Activated T-cell treated with anti-CD3 and anti-CD28 coated beads, Interleukin-2, amount 50 U/mL, for 1 hour (primary cell): ENCODE measurements around the gene RCBTB2.

Experiments
- DNase-seq: peaks from one replicate; pipeline ENCODE4 v3.0.0-alpha.2; 2020

RCBTB2 gene

GRCh38 chr13:48527955-48528354, 4.9 kb downstream of the RCBTB2 start:
- no peak for DNase-seq

DNA sequence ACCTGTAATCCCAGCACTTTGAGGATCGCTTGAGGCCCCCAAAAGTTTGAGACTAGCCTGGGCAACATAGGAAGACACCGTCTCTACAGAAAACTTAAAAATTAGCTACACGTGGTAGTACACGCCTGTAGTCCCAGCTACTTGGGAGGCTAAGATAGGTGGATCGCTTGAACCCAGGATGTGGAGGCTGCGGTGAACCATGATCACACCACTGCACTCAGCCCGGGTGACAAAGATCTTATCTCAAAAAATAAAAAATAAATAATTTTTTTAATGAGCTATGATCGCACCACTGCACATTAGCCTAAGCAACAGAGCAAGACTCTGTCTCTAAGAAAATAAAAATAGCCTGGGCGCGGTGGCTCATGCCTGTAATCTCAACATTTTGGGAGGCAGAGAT, 6.6 kb downstream of the RCBTB2 start:
- DNase-seq, result no peak

DNA sequence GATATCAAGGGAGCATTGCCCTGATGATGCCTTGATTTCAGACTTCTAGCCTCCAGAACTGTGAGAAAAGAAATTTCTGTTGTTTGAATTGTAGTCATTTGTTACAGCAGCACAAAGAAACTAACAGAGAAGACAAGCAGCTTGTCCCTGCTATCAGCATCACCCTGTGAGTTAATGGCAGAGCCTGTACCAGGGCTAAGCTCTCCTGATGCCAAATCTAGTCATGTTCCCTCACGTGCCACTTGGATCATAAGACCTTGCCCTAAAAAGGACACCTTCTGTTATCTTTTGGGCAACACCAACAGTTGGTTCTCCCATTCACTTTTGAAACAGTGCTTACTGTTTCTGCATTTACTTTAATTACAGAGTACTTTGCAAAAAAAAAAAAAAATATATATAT, 14.8 kb downstream of the RCBTB2 start:
- no peak for DNase-seq

DNA sequence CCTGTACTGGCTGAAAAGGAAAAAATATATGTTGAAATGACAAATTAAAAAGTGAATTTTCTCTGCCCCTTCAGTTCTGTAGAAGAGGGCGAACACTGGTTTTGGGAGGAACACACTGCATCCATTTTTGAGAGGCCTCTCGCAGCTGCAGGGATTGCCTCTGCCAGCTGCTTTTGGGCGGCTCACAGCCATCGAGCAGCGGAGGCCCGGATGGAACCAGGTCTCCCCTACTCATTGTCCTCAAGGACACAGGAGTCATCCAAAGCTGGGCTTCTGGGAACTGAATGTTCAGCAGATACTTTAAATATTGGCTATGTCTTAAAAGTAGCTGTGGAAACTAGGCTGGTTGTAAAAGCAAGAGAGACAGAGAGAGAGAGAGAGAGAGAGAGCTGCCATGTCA, 17.1 kb downstream of the RCBTB2 start:
- no peak for DNase-seq

DNA sequence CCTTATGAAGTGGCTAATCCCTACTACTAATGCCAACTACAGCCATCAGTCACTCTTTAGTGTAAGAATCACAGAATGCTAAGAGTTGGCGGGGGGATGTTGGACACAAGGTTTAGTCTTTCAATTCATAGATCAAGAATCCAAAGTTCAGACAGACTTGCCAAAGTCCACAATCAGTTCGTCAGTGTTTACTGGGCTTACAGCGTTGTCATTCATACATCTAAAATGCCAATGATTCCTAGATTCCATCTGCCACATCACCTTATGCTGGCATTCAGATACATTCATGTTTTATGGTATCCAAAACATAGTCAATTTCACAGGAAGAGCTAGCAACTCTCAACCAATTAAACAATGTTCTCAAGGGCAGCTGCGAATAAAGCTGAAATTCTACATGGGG, 18.1 kb downstream of the RCBTB2 start:
- DNase-seq, result no peak

DNA sequence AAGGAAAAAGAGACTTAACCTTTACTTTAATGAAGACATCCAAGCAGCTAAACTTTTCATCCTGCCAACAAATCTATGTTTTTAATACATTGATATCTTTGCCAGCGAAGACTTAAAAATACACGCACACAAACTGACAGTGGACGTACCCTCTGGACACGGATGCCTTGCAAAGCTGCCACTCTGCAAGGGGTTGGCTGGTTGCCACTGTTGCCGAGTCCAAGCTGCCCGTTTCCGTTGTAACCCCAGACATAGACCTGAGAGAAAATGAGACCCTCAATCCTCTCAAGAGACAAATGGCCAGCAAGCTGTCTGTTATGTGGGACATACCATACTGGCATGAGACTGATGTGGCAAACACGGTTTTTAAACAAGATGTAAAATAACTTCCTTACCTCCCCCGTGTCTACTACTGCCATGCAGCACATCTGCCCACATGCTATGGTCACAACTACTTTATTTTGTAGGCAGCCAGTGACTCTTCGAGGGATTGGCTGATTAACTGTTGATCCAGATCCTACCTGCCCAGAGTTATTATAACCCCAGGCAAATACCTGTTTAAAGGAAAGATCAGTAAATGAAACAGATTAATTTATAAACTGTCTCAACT, 21.2 kb downstream of the RCBTB2 start:
- no peak for DNase-seq

GRCh38 chr13:48510698-48511097, 22.2 kb downstream of the RCBTB2 start:
- DNase-seq, result no peak

DNA sequence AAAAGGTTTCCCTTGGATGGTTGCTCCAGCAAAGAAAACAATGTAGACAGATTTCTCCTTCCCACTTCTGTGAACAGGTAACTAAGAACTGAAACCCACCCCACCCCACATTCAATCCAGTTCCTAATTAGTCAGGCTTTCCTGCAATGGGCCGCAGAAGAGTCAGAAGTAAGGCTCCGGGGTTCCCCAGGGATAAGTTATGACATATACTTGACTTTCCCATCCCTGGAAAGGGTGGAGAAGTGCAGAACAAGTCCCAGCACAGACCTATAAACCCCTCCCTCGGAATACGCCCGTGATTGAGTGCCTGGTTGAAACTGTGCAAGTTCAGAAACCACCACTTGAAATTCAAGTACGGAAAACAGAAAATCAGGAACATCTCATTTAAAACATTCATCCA, 24.9 kb downstream of the RCBTB2 start:
- no peak for DNase-seq

- no peak for DNase-seq
These were observed 25.9 kb downstream of the RCBTB2 start for GRCh38 chr13:48507021-48507420.

DNA sequence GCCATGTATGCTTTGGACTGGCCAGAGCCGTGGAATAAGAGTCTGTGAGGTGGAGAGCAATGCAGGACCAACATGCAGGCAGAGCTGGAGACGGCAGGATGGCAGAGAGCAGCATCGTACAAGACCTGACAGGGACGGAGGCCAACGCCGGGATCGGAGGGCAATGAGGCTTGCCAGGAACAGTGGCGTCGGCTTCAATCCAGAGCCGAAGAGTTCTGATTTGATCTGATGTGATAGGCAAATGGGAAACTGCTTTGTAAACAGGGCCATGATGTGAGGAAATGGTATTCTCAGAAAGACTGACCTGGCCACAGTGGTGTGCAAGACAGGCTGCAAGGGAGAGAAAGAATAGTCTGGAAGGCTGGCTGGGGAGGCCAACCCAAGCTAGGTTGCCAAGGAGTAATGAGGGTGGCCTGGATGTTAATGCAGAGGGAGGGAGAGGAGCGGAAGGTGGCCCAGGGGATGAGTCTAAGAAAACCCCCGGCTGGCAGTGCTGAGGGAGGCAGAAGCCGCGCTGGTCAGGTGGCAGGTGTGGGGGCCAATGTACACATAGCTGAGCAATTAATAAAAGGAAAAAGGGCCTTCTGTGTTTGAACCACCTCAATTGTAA, 26.7 kb downstream of the RCBTB2 start:
- no peak for DNase-seq

GRCh38 chr13:48505597-48506091, 27.2 kb downstream of the RCBTB2 start:
- DNase-seq, result peak; percentile 48

GRCh38 chr13:48505012-48505411, 27.9 kb downstream of the RCBTB2 start:
- DNase-seq, result no peak

- DNase-seq, result no peak
These were observed 28.3 kb downstream of the RCBTB2 start for GRCh38 chr13:48504606-48505005.

DNA sequence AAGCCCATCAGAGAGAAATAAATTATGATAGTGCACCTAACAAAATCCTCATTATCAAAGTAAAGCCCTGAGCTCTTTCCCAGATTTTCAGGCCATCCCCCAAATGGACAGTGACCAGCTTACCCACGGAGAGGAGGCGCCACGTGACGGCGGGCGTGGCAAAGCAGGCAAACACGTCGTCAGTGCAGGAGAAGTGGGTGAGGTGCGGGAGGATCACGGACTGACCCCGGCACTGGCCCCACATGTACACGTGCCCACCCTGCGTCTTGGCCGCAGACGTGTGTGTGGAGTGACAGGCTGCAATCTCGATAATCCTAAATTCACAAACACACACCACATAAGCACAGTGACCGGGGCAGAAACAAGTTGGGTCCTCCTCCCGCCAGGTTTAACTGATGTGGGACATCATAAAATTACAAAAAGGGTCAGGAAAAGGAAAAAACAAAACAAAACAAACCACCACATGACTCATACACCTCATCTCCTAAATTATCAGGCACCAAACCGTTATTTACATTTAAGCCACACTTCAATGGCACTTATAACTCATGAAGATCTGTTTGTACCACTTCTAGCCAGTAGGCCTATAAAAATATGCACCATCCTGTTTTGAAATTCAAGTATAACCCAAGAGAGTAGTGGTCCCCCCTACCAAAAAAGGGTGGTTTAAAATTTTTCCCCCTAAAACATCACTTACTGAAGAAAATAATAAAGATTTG, 30.1 kb downstream of the RCBTB2 start:
- no peak for DNase-seq

- DNase-seq, result no peak
These were observed 31.2 kb downstream of the RCBTB2 start for GRCh38 chr13:48501705-48502104.

GRCh38 chr13:48500652-48501197, 32.2 kb downstream of the RCBTB2 start:
- DNase-seq, result no peak

- DNase-seq, result no peak
These were observed 35.2 kb downstream of the RCBTB2 start for GRCh38 chr13:48497669-48498068.

DNA sequence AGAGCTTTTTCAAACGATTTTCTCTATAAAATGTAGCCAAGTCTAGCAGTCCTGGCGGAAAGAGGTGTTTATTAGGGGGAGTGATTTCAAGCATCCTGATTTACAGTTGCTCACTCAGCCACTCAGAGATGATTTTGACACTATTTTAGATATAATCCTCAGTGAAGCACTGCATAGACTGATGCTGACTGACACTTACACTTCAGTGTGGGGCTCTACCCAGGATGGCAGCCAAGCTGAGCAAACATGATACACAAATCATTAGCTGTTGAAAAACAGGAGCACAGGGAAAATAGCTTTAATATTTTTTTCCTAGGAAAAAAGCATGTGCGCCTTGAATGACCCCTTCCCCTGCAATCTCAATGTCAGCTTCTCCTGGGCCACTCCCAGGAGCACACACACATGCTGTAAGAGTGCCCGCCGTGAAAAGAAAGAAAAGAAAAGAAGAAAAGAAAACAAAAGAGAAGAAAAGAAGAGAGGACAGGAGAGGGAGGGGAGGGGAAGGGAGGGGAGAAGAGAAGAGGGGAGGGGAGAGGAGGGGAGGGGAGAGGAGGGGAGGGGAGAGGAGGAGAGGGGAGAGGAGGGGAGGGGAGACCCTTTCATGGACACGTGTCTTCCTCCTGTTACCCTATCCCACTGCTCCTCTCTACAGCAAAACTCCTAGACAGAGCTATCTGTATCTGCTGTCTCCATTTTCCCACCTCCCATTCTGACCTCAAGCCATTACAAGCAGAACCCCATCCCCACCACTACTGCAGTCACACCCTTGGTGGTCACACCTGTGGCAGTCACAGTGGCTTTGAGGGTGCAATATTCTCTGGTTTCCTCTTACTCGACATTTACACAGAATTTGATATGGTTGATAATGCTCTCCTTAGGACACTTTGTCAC, 36.4 kb downstream of the RCBTB2 start:
- no peak for DNase-seq

DNA sequence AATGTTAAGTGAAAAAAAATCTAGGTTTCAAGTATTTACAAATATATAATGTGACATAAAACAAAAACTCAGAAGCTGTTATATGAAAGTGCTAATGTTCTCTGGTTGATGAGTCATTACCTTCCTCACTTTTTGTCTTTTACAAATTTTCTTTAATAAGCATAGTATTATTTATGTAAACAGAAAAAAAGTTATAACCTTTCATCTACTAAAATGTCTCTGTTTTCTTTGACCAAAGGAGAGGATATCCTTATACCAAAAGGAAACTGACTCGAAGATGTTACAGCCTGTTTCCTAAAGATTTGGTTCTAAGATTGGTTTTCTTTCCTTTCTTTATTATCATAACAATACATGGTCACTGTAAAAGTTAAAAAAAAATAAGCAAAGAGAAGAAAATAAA, 38.0 kb downstream of the RCBTB2 start:
- no peak for DNase-seq

DNA sequence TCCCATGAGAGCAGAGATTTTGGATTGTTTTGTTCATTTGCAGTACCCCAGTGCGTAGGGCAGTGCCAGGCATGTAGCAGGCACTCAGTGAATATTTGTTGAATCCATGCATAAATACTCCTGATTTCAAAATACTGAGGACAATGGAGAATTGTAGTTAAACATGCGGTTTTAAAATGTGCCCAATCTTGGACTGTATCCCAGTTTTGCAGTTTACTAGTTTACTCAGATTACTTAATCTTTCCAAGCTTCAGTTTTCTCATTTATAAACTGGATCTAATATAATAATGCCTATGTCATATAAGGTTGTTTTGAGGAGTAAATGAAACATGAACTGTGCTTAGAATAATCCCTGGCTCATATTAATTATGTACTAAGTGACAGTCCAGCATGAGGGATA, 39.0 kb downstream of the RCBTB2 start:
- no peak for DNase-seq

- DNase-seq, result no peak
These were observed 39.7 kb downstream of the RCBTB2 start for GRCh38 chr13:48493066-48493765.

GRCh38 chr13:48492470-48493065, 40.3 kb downstream of the RCBTB2 start:
- peak; percentile 63 for DNase-seq
